OCI-LY7 (cell line): ENCODE results near the gene CCDC127.

Experiments used
- CTCF ChIP-seq: fragments of 200-600 bp; sonication (generic); conservative IDR thresholded peaks from 2 replicates; pipeline ENCODE4 v1.5.1; 2014; ENCODE audit warnings: mild to moderate bottlenecking, antibody characterized with exemption, low read length, moderate library complexity, mixed read lengths
- EZH2phosphoT487 ChIP-seq: fragments of 200-600 bp; sonication (generic); IDR thresholded peaks from 2 replicates; pipeline ENCODE4 v1.6.1; 2018; ENCODE audit warnings: low read depth, borderline replicate concordance, mild to moderate bottlenecking, mixed run types, antibody characterized with exemption, low read length, moderate library complexity, mixed read lengths

GRCh38 chr5:201672-202071, 16.3 kb downstream of the CCDC127 start:
- TF ChIP-seq CTCF = no peak
- no peak for TF ChIP-seq EZH2phosphoT487
